LoVo (cell line): ENCODE measurements around the gene NCAM1.

Experiments
- DNase-seq: peaks from one replicate; pipeline ENCODE4 v3.0.0-alpha.2; 2016; ENCODE audit warnings: low spot score

Gene NCAM1

DNA sequence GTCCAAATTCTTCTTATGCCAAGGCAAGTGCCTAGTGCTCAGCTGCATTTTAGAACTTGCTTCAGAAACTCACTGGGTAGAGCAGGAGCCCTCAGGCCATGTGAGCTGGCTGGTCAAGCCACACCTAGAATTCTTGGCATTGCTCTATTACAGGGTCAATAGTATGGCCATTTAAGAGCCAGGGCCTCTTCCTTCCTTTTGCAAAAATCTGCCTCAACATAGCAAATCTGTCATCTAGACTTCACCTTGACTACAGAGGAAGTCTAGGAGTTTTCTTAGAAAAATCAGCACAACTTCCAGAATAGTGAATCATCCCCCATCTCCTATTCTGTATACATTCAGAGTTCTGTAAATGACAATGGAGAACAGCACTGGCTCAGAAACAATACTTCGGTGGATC, 241.2 kb downstream of the NCAM1 start:
- DNase-seq, result peak; percentile 20

DNA sequence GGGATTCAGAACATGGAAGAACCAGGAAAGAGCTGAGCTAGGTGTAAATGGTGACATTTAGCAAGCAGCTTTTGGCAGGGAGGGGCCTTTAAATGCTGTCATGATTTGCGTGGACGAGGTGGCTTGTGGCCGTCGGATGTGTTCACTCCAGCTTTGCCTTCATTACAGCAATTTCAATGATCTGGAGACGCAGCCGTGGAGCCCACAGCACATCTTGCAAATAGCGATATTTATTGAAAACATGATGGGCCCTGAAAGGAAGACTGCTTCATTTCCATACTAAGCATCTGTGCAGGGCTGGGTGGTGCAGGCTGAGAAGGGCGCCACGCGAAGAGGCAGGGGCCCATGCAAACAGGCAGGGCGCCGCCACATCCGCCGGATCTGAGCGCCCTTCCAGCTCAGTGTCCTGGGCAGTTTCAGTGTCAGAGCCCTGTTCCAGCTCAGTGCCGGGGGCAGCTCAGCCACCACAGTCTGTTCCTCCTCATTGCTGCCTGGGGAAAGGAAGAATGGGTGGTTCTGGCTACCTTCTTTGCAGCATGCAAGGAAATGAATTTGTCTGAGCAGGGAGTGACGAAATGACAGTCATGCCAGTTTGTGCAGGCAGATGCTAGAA, 242.0 kb downstream of the NCAM1 start:
- DNase-seq, result no peak

DNA sequence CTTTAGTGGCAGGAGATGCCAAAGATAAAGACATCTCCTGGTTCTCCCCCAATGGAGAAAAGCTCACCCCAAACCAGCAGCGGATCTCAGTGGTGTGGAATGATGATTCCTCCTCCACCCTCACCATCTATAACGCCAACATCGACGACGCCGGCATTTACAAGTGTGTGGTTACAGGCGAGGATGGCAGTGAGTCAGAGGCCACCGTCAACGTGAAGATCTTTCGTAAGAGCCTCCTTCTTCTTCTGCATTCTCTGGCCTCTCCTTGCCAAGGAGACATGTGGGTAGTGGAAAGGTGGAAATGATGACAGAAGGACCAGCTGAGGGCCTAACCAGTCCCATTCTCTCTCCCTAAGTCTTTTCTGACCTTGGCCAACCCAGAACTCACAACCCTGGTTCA, 243.1 kb downstream of the NCAM1 start:
- DNase-seq, result no peak

DNA sequence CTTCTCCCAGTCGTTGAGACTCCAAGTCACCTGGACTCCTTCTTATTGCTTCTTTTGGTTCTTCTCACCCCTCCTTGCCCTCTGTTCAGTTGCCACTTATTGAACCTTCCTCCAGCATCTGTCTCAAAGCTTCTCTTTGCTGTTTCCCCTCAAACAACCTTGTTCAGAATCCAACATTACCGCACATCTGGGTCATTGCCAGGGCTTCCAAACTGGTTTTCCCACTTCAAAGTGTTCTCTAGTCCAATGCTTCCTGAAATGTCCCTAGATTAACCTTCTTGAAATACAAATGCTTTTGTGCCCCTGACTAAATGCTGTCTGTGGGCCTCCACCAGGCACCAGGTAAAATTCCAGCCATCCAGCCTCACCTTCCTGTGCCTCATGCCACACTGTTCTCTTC, 252.3 kb downstream of the NCAM1 start:
- no peak for DNase-seq

DNA sequence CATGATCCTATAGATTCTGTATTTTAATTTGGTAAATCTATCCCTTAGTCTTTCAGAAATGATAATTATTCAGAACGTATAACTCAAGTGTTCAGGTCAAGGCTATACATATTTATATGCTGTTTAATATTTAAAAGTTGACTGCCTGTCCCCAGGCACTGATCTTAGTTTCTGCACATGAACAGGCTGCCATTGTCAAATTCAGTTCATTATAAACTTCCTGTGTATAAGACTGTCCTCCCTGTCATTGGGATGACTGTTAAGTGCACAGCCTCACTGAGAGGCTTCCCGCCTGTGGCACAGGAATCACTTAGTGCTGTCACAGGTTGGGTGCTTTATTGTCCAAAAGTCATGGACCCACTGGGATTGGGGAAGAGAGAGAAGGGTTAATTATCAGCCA, 261.0 kb downstream of the NCAM1 start:
- DNase-seq, result no peak

DNA sequence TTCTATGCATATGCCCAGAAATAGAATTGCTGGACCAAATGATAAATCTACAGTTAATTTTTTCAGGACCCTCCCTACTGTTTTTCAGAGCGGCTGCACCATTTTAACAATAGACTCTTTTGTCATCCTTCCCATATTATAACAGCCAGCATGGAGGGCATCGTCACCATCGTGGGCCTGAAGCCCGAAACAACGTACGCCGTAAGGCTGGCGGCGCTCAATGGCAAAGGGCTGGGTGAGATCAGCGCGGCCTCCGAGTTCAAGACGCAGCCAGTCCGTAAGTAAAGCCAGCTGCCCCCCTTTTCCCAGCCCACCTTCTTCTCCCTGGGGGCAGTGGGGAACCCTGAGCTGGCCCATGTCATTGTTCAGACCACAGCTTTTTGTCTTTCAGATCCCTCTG, 273.7 kb downstream of the NCAM1 start:
- DNase-seq, result no peak

DNA sequence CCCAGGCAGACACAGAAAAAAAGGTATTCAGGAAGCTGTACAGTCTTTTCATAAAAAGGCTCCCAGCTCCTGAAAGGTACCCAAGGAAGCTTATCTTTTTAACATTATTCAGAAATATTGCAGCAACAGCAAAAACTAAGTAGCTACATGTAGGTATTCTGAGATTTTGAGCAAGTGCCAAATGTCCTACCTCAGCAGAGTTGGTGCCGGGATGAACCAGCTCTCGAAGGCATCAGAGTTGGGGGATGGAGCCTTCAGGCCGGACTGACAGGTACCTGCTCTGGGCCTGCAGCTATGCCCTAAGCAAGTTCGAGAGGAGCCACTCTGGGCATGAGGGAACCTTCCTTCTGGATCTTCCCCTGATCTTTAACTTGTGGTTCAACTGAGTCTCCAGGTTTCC, 276.0 kb downstream of the NCAM1 start:
- no peak for DNase-seq

DNA sequence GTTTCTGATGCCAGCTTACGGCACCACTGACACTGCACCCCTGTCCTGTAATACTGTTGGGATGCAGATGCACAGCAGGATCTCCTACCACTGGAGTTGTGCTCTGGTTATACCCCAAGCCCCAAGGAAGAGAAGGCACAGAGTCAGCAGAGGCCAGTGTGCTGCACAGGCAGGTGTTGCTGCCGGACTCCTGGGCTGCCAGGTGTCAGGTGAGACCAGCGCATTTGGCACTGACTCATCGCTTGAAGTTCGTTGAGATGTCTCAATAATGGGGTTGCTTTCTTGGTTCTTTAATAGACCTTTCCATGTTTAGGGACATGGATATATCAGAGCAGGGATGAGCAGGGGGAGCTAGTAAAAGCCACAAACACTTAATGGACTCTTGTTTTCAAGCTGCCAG, 277.5 kb downstream of the NCAM1 start:
- DNase-seq, result no peak

DNA sequence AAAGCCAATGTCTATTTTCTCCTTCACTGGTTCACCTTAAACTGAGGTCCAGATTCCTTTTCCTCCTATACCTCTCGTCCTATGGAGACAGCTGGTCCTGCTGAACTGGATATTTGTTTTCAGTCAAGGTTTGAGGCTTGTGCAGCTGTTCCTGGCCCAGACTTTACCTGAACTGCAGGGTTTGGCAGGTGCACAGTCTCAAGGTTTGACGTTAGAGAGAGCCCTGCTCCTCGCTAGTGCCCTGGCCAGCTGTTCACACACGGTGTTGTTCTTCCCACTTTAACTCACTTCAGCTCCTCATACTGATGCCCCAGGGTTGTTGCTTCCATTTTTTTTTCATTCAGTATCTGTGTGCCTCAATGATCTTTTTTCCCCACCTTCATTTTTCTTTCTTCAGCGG, 279.2 kb downstream of the NCAM1 start:
- DNase-seq, result no peak

DNA sequence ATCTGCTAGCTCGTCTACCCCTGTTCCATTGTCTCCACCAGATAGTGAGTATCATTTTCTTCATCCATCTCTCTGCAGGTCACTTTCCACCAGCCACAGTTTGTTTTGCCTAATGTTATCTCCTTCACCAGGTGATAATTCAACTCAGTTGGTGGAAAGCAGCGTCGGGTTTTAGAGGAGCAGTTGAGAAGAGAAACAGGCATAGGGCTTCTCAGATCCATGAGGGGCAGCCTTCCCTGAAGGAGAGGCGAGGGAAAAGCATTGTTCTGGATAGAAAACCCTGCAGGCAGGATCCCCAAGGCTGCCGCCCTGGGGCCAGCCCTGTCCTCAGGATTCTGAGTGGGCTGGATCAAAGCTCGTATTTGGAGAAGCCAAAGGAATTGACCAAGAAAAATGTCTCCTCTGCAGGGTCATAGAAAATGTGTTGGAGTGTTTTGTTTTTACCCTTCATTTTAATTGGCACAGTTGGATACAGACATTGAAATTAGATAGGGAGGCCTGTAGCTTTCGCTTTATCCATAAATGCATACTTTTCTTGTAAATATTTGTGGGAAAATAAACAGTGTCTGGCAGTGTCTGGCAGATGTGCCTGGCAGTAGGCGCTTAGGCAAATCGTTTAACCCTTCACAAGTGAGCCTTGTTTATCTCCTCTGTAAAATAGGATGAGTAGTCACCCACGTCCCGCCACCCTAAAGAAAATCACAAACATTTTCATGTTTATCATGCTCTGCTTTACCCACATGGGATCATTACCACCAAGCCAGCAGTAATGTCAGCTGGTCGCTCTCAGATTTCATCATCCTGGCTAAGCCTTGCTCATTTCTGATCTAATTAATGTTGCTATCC, 279.8 kb downstream of the NCAM1 start:
- no peak for DNase-seq

DNA sequence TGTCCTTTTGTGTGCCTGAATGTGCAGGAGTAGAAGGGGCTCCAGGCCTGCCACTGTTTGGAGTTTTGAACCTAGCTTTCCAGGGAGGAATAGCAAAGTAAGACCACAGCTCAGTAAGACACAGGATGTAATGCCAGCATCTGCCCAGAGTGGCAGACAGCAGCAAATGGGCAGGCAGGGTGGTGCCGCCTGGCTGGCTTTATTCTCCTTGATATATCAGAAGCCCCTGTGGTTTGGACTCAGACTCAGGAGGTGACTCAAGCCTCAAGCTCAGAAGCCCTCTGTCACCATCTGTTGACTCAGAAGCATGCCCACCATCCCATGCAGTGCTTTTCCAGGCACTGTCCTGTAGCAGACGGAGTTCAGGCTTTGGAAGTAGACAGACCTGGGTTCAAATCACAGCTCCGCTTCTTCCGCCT, 280.4 kb downstream of the NCAM1 start:
- DNase-seq, result no peak

DNA sequence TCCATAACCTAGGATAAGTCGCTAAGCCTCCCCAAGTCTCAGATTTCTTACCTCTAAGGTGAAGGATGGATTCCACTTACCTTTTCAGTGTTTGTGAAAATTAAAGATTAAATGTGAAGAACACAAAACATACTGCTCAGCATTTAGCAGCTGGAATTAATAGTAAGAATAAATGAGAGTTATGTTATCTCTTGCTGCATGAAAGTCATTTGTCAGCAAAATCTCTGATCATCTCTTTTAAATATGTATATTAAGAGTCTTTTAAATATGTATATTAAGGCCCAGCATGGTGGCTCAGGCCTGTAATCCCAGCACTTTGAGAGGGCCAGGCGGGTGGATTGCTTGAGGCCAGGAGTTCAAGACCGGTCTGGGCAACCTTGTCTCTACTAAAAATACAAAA, 280.8 kb downstream of the NCAM1 start:
- DNase-seq, result no peak

DNA sequence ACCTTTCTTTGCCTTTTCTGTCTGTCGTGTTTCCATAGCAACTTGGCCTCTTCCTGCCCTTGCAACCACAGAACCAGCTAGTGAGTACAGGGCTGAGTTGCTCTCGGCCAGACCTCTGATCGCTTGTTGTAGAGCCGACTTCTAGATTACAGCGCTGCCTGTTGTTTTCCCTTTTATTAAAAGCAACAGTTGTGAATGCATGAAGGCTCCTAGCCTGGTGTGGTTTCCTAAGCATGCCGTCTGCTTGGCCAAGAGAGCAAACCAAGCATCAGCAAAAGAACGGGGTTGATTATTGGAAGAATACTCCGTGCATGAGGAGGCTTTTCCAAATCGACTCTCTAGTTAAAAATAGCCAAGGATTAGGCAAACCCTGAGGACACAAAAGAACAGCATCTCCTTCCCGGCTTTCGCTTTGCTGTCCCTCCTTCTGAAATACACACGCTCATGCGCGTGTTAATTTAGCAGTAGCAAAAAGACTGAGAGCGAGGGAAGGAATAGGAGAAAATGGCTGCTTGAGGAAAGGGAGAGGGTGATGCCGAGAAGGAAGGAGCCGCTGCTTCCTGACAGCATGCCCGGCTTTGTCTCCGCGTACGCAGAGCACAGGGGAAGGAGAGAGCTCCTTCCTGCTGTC, 281.7 kb downstream of the NCAM1 start:
- DNase-seq, result no peak

DNA sequence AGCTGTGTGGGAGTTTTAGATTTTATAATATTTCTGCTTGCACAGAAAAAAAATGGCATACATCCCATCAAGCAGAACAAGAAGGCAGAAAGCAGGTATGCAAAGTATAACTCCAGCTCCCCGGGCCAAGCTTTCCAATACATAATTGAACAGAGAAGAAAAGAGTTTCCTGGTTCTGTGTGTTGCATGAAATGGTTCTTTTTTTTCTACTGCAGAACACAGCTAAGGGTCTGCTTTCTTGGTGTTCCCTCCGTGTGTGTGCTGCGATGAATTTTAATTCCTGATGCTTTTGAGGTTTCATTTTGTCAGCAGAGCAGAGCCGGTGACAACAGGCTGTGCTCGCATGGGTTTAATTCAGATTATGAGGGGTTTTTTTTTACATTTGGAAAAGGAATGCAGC, 282.5 kb downstream of the NCAM1 start:
- no peak for DNase-seq

DNA sequence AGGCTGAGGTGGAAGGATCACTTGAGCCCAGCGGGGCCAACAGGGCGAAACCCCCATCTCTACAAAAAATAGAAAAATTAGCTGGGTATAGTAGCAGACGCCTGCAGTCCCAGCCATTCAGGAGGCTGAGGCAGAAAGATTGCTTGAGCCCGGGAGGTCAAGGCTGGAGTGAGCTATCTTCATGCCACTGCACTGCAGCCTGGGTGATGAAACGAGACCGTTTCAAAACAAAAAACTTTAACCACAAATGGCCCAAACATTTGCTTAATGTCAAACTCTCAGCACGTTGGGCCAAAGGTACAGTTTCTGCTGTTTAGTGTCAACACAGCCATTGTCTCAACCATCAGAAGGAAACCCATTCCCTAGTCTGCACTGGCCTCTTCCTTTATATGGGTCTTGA, 284.0 kb downstream of the NCAM1 start:
- no peak for DNase-seq

DNA sequence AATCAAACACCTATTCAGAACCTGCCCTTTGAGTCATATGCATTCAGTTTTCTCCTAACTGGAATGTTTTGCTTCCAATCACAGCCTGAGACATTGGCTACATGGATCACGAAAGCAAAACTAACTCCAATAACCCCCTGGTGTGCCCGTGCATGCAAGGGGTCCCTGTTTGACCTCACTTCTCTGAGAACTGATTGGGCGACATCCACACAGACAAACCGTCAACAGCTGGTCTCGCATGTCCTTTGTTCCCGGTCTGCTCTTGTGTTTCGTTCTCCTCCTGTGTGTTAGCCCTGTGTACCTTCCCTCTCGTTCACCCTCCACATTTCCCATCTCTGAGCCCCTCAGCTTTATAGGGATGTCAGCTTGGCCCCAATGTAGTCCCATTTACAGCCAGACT, 286.0 kb downstream of the NCAM1 start:
- DNase-seq, result no peak

DNA sequence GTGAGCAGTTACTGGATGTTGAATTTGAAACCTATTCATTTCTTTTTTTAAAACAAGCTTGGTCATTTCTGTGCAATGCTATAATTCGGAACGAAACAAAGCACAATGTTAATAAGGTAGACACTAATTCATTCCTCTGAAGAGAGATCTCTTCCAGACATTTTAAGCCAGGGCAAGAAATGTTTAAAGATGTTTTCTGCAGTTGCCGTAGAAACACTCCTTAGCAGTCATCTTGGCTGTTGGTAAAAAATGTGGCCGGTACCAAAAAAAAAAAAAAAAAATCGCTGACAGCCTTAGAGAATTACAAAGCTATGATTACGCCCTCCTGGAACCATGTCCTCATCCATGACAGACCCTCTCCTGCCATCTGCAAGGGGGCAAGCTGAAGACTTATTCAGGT, 286.7 kb downstream of the NCAM1 start:
- no peak for DNase-seq

DNA sequence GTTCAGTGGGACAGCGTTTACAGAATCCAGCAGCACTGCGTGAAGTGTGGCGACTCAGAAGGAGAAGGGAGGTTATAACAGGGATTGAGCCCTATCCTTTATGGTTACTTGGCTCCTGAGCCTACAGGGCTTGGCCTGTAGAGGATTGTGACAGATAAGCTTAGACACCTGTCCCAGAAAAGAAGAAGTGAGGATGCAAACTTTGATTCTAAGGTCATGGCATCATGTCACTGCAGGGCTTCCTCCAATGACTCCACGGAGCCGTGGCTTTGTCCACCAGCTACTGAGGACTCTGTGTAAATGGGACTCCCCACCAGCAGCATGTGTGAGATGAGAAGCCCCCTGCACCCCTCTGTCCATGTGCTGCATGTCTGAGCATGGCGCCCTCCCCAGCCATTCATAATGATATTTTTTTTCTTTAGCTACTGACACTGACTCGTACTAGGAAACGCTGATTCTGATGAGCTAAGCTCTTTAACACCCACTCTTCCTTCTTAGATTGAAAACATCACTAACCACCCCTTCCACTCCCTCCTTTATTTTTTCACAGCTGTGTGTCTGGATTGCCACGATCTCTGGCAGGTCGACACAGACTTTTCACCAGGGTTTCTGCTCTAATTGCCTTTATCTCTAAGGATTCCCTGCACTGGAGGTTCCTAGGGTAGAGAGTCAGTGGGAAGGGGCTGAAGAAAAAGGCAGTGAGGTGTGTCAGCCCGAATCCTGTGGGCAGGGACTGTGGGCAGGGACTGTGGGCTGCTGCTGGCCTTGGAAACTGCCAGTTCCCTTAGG, 287.7 kb downstream of the NCAM1 start:
- DNase-seq, result no peak

DNA sequence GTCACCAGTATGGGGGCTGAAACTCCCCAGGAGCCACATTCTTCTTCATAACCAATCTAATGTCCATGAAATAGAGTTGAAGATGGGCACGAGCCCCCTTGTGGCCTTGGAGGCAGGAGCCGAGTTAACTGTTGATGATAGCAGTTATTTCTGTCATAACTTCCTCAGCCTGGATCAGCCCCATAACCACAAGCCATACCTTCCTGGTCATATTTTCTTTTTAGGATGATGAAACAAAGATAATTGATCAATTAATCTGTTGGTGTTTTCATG, 288.2 kb downstream of the NCAM1 start:
- no peak for DNase-seq

DNA sequence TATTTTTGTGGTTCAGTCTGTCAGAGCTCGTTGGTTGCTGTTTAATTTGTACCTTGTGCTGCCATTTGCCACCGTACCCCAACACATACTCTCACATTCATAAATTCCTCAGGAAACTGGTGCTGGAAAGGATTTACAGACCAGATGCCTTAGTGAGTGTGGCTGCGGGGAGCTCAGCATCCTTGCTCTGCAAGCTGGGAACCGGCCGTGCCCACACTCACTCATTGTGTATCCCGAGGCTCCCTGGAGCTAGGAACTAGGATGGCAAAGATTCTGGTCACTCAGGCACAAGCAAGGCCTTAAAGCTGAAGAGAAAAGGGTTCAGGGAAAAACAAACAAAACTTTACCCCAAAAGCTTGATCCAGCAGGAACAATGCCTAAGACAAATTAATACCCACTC, 288.6 kb downstream of the NCAM1 start:
- DNase-seq, result no peak

DNA sequence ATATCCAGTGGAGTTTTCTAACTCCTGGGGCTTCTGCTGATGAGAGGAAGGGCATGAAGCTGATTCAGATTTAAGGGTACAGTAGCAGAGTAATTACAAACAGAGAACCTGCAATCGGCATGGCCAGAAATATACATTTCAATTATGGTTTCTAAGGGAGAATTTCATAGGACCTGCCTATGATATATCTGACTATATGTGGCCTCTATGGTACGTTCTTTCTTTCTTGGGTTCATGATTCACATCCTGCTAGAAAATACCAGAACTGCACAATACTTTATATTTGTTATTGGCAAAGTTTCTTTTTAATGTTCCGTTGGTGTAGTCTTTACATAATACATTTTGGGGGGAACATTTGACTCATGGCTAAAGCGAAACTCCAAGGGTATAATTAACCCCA, 290.1 kb downstream of the NCAM1 start:
- DNase-seq, result no peak

DNA sequence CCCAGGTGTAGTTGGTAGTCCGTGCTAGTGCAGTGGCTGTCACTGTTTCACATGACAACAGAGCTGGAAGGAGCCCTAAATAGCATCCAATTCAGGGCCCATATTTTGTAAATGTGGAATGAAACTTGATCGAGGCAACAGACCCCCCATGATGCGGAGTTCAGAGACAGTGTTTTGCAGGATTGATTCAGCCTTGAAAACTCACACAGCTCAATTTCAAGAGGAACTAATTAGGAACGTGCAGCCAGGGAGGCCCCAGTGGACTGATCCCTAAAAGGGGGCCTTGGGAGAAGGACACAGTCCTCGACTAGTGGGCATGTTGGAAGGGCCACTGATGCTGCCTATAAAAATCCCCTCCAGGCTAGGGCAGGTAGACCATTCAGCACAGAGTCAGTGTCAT, 292.2 kb downstream of the NCAM1 start:
- no peak for DNase-seq

DNA sequence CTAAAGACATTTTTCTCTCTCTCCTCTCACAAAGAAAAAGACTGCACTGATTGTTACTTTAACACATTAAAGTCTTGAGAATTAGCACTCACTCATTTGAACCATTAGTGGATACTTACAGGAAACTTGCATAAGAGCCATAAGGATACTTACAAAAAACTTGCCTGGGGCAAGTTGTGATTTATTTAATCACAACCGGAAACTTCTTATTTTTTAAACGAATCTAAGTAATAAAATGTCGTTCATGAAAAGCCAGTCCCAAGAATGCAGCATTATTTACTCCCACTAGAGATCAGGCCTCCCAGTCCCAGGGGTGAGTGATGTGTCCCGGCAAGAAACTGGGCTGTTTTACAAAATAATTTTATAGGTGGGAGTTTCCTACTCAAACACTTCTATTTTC, 293.9 kb downstream of the NCAM1 start:
- DNase-seq, result no peak
